ENCODE data around the gene ZNF76.

DNA sequence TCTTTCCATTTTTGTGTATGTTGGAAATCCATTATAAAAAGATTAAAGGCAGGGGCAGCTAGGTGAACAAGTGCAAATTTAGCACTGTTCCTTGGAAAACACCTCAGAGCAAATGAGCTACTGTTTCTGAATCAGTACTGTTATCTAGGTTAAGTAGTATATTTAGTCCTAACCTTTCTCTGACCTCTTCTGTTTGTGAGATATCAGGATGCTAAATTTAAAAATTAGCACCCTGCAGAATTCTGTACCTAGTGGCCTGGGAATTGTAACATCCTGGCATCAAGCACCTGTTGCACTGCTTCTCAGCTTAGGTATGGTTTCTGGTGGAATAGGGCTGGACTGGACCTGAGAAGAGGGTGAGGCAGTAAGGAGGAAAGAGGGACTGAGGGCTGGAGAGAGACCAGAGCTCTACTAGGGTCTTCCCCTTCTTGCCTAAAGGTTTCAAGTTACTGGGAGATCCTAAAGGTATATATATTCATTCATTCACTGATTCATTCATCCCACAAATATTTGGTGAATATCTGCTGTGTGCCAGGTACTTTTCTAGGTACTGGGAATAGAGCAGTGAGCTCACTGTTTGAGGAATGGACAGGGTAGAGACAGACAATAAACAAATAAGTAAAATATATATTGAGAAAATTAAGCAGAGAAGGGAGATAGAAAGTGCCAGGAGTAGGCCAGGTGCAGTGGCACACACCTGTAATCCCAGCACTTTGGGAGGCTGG lies 5.2 kb downstream of the ZNF76 start:
- TF ChIP-seq POLR2AphosphoS5 (IDR thresholded peaks at IDR 0.05; ENCODE audit: borderline replicate concordance, low read depth, low read length): no peak
- TF ChIP-seq EZH2 (IDR thresholded peaks at IDR 0.05): no peak
- no peak for TF ChIP-seq FOXP2 (optimal IDR thresholded peaks at IDR 0.05; ENCODE audit: control extremely low read depth, extremely low read length, insufficient read depth)
